Measurements from ENCODE around the gene ACSM4.

ACSM4 gene

DNA sequence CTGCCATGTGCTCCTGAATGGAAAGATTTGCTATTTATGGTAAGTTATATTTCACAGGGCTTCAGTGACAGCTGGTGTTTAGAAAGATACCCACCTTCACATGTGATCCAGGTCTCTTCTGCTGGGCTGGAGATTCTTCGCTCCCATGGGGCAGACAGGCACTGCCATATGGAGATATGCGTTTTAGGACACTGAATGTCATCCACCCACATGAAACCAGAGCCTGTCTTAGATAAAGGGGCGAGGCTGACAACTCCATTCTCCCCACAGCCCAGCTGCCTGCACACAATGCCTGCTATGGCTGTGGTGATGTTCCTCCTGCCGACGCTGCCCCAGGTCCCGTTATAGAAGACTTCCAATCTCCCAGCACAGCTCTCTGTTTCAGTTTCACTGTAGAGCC is 69.4 kb downstream of the ACSM4 start:
- Histone ChIP-seq H3K27me3 (replicated peaks; ENCODE audit: insufficient read depth, low read length) (no peaks in the 10 kb centered on the region), H3K9ac (ENCODE audit: low read length) (no peak overlapping the region), H2AFZ (ENCODE audit: low read length) (no peak overlapping the region), H3K79me2 (ENCODE audit: low read length) (no peaks in the 10 kb centered on the region), H3K27ac (ENCODE audit: low read length) (no peak overlapping the region), H3K4me1 (ENCODE audit: low read length) (no peaks in the 10 kb centered on the region), H3K9me3 (replicated peaks; ENCODE audit: insufficient read depth, low read length) (no peaks in the 10 kb centered on the region), H3K4me2 (ENCODE audit: low read depth, low read length) (no peak overlapping the region), H3F3A (ENCODE audit: insufficient read depth, low read length) (no peaks in the 10 kb centered on the region), H3K4me3 (ENCODE audit: low read length) (no peak overlapping the region), H3K36me3 (replicated peaks; ENCODE audit: insufficient read depth, low read length) (no peaks in the 10 kb centered on the region), H4K20me1 (ENCODE audit: insufficient read depth, low read length) (no peaks in the 10 kb centered on the region), H3K9me2 (replicated peaks; ENCODE audit: insufficient read depth, low read length) (no peaks in the 10 kb centered on the region)
- no peak for DNase-seq
- TF ChIP-seq EZH2 (optimal IDR thresholded peaks at IDR 0.05; ENCODE audit: low read depth, low read length), result no peak
- TF ChIP-seq EZH2phosphoT487 (IDR thresholded peaks at IDR 0.05; ENCODE audit: low read length), result no peak
- no peak for TF ChIP-seq CTCF (IDR thresholded peaks at IDR 0.05; ENCODE audit: low read length)

GRCh38 chr12:7374423-7375144 is 70.7 kb downstream of the ACSM4 start:
- H3F3A ChIP-seq (ENCODE audit: insufficient read depth, low read length), result no peaks in the 10 kb centered on the region
- no peak overlapping the region for H3K27ac ChIP-seq (ENCODE audit: low read length)
- no peak overlapping the region for H2AFZ ChIP-seq (ENCODE audit: low read length)
- no peak overlapping the region for H3K4me2 ChIP-seq (ENCODE audit: low read depth, low read length)
- no peaks in the 10 kb centered on the region for H4K20me1 ChIP-seq (ENCODE audit: insufficient read depth, low read length)
- H3K9ac ChIP-seq (ENCODE audit: low read length), result no peak overlapping the region
- H3K36me3 ChIP-seq (replicated peaks; ENCODE audit: insufficient read depth, low read length), result no peaks in the 10 kb centered on the region
- no peaks in the 10 kb centered on the region for H3K27me3 ChIP-seq (replicated peaks; ENCODE audit: insufficient read depth, low read length)
- TF ChIP-seq CTCF (IDR thresholded peaks at IDR 0.05; ENCODE audit: low read length) (peak; percentile 55), EZH2phosphoT487 (IDR thresholded peaks at IDR 0.05; ENCODE audit: low read length) (no peak), EZH2 (optimal IDR thresholded peaks at IDR 0.05; ENCODE audit: low read depth, low read length) (no peak)
- no peaks in the 10 kb centered on the region for H3K4me1 ChIP-seq (ENCODE audit: low read length)
- peak; percentile 48 for DNase-seq
- no peaks in the 10 kb centered on the region for H3K9me2 ChIP-seq (replicated peaks; ENCODE audit: insufficient read depth, low read length)
- no peaks in the 10 kb centered on the region for H3K9me3 ChIP-seq (replicated peaks; ENCODE audit: insufficient read depth, low read length)
- H3K4me3 ChIP-seq (ENCODE audit: low read length), result no peak overlapping the region
- H3K79me2 ChIP-seq (ENCODE audit: low read length), result no peaks in the 10 kb centered on the region

DNA sequence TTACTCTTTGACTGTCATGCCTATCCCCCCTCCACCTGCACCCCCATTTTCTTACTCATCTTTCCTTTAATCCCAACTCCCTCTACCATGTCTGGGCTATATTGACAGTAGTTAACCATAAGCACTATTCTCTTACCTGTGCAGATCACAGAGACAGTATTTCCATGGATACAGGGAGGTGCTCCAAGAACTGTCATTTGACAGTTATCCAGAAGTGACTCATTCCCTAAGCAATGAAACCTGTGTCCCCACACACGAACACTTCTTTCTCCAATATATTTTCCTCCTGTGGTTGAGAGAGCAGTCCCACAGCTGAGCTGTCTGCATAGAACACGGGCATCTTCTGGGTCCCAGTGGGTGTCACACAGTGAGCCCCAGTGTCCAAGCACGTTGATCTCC is 71.3 kb downstream of the ACSM4 start:
- no peaks in the 10 kb centered on the region for H3F3A ChIP-seq (ENCODE audit: insufficient read depth, low read length)
- no peaks in the 10 kb centered on the region for H3K79me2 ChIP-seq (ENCODE audit: low read length)
- H4K20me1 ChIP-seq (ENCODE audit: insufficient read depth, low read length), result no peaks in the 10 kb centered on the region
- H3K36me3 ChIP-seq (replicated peaks; ENCODE audit: insufficient read depth, low read length), result no peaks in the 10 kb centered on the region
- TF ChIP-seq CTCF (IDR thresholded peaks at IDR 0.05; ENCODE audit: low read length) (no peak), EZH2phosphoT487 (IDR thresholded peaks at IDR 0.05; ENCODE audit: low read length) (no peak), EZH2 (optimal IDR thresholded peaks at IDR 0.05; ENCODE audit: low read depth, low read length) (no peak)
- DNase-seq, result no peak
- H2AFZ ChIP-seq (ENCODE audit: low read length), result no peak overlapping the region
- H3K27ac ChIP-seq (ENCODE audit: low read length), result no peak overlapping the region
- H3K4me3 ChIP-seq (ENCODE audit: low read length), result no peak overlapping the region
- H3K4me2 ChIP-seq (ENCODE audit: low read depth, low read length), result no peak overlapping the region
- H3K27me3 ChIP-seq (replicated peaks; ENCODE audit: insufficient read depth, low read length), result no peaks in the 10 kb centered on the region
- no peak overlapping the region for H3K9ac ChIP-seq (ENCODE audit: low read length)
- no peaks in the 10 kb centered on the region for H3K4me1 ChIP-seq (ENCODE audit: low read length)
- no peaks in the 10 kb centered on the region for H3K9me2 ChIP-seq (replicated peaks; ENCODE audit: insufficient read depth, low read length)
- H3K9me3 ChIP-seq (replicated peaks; ENCODE audit: insufficient read depth, low read length), result no peaks in the 10 kb centered on the region
